Neural cell (in vitro differentiated cells): ENCODE measurements around the gene SLC4A3.

ENCODE experiments used
- EP300 ChIP-seq: fragments of 450-650 bp; conservative IDR thresholded peaks from 2 replicates; pipeline ENCODE4 v1.6.1; 2014; ENCODE audit warnings: antibody characterized with exemption, mild to moderate bottlenecking, moderate library complexity; ENCODE audit not compliant: poor library complexity, severe bottlenecking
- EZH2 ChIP-seq: fragments of 200-600, 300-800 bp; shearing (Covaris generic), sonication (generic); IDR thresholded peaks from 2 replicates; pipeline ENCODE4 v1.6.1; 2014; ENCODE audit warnings: antibody characterized with exemption, low read length, borderline replicate concordance, mild to moderate bottlenecking; ENCODE audit not compliant: insufficient read depth, poor library complexity, severe bottlenecking
- MXI1 ChIP-seq: fragments of 450-650 bp; conservative IDR thresholded peaks from 2 replicates; pipeline ENCODE4 v1.6.1; 2014; ENCODE audit warnings: antibody characterized with exemption, mild to moderate bottlenecking; ENCODE audit not compliant: poor library complexity, severe bottlenecking
- POLR2AphosphoS5 ChIP-seq: IDR thresholded peaks from 2 replicates; pipeline ENCODE4 v1.6.1; 2012
- RAD21 ChIP-seq: fragments of 450-650 bp; conservative IDR thresholded peaks from 2 replicates; pipeline ENCODE4 v1.6.1; 2014; ENCODE audit warnings: antibody characterized with exemption, mild to moderate bottlenecking, moderate library complexity
- TAF1 ChIP-seq: IDR thresholded peaks from 2 replicates; pipeline ENCODE4 v1.6.1; 2012; ENCODE audit warnings: low read depth
- TF ChIP-seq, protein P1 (sequence below): fragments of 450-650 bp; IDR thresholded peaks from 2 replicates; pipeline ENCODE4 v1.5.1; 2014; ENCODE audit warnings: antibody characterized with exemption, mild to moderate bottlenecking, moderate library complexity; ENCODE audit not compliant: poor library complexity, severe bottlenecking
- TF ChIP-seq, protein P2 (sequence below): IDR thresholded peaks from 2 replicates; pipeline ENCODE4 v1.6.1; 2012; ENCODE audit warnings: borderline replicate concordance

DNA sequence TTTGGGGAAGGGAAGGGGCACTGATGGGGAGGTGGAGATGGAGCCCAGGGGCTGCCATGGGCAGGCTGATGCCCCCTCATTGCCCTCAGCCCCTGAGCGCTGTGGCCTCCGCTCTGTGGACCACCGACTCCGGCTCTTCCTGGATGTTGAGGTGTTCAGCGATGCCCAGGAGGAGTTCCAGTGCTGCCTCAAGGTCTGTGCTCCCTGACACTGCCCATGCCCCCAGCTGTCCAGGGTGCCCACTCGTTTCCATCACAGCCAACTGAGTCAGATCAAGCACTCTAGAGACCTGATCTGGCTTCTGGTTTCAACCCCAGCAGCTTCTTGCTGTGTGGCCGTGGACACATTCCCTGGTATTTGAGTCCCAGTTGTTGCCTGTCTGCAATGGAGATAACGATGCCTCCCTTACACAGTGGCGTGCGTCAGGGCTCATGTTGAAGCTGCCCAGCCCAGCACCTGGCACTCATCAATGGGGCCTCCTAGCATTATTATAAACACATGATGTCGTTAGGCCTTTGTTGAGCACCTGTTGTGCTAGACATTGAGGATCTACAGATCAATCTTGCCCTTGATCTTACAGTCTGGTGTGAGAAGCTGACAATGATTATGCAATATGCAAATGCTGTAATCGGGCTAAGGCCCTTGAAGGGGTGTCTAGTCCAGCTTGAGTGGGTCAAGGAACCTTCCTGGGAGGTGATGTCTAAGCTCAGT is 15.4 kb upstream of the SLC4A3 start:
- TF ChIP-seq, protein P1, sequence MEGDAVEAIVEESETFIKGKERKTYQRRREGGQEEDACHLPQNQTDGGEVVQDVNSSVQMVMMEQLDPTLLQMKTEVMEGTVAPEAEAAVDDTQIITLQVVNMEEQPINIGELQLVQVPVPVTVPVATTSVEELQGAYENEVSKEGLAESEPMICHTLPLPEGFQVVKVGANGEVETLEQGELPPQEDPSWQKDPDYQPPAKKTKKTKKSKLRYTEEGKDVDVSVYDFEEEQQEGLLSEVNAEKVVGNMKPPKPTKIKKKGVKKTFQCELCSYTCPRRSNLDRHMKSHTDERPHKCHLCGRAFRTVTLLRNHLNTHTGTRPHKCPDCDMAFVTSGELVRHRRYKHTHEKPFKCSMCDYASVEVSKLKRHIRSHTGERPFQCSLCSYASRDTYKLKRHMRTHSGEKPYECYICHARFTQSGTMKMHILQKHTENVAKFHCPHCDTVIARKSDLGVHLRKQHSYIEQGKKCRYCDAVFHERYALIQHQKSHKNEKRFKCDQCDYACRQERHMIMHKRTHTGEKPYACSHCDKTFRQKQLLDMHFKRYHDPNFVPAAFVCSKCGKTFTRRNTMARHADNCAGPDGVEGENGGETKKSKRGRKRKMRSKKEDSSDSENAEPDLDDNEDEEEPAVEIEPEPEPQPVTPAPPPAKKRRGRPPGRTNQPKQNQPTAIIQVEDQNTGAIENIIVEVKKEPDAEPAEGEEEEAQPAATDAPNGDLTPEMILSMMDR = no peak
- TF ChIP-seq POLR2AphosphoS5 = no peak
- TF ChIP-seq, protein P2, sequence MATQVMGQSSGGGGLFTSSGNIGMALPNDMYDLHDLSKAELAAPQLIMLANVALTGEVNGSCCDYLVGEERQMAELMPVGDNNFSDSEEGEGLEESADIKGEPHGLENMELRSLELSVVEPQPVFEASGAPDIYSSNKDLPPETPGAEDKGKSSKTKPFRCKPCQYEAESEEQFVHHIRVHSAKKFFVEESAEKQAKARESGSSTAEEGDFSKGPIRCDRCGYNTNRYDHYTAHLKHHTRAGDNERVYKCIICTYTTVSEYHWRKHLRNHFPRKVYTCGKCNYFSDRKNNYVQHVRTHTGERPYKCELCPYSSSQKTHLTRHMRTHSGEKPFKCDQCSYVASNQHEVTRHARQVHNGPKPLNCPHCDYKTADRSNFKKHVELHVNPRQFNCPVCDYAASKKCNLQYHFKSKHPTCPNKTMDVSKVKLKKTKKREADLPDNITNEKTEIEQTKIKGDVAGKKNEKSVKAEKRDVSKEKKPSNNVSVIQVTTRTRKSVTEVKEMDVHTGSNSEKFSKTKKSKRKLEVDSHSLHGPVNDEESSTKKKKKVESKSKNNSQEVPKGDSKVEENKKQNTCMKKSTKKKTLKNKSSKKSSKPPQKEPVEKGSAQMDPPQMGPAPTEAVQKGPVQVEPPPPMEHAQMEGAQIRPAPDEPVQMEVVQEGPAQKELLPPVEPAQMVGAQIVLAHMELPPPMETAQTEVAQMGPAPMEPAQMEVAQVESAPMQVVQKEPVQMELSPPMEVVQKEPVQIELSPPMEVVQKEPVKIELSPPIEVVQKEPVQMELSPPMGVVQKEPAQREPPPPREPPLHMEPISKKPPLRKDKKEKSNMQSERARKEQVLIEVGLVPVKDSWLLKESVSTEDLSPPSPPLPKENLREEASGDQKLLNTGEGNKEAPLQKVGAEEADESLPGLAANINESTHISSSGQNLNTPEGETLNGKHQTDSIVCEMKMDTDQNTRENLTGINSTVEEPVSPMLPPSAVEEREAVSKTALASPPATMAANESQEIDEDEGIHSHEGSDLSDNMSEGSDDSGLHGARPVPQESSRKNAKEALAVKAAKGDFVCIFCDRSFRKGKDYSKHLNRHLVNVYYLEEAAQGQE = no peak
- TF ChIP-seq RAD21 = no peak
- no peak for TF ChIP-seq EZH2
- no peak for TF ChIP-seq TAF1
- no peak for TF ChIP-seq EP300
- TF ChIP-seq MXI1 = no peak
